Fibroblast of pulmonary artery (primary cell): ENCODE results near the gene CASZ1.

Source experiments
- DNase-seq: peaks from one replicate; pipeline ENCODE4 v3.0.0-alpha.2; 2010; ENCODE audit warnings: low read depth
- H3K4me3 ChIP-seq: replicated peaks from 2 replicates; pipeline ENCODE4 v1.5.1; 2011; ENCODE audit warnings: low read depth, mild to moderate bottlenecking, control low read depth, low read length, moderate library complexity
- TF ChIP-seq, protein P1 (sequence below): IDR thresholded peaks from 2 replicates; pipeline ENCODE4 v1.5.1; 2011; ENCODE audit warnings: mild to moderate bottlenecking, control low read depth, low read length, inconsistent platforms; ENCODE audit errors: missing control alignments

Gene CASZ1

DNA sequence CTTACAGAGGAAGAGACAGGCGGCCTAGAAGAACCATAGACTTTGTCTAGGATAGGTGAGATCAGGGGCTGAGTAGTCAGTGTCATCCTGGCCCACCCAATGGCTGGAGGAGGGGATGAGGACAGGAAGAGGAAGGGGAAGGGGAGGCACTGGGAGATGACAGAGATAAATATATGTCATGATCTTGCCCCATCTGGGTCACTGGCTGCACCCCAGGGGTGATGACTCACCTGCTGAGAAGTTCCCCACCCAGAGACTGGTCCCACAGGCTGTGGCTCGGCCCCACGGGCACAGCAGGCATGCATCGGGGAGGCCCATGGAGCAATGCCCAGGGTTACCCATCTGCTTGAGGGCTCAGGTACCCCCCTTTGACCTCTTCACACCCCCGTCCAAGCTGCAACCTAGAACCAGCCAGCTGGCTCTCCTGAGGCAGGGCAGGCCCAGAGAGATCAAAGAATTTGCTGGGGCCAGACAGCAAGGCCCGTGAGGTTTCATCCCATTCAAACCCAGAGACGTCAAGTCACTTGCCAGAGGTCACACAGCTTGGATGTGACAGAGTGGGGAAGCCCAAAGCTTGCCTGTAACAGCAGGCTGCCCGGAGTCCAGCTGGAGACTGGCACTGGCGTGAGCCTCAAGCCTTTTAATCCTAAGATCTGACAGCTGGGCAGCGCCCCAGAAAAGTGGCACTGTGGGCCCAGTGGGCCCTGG is 34.7 kb upstream of the CASZ1 start:
- DNase-seq, result no peak
- no peak overlapping the region for H3K4me3 ChIP-seq
- TF ChIP-seq, protein P1, sequence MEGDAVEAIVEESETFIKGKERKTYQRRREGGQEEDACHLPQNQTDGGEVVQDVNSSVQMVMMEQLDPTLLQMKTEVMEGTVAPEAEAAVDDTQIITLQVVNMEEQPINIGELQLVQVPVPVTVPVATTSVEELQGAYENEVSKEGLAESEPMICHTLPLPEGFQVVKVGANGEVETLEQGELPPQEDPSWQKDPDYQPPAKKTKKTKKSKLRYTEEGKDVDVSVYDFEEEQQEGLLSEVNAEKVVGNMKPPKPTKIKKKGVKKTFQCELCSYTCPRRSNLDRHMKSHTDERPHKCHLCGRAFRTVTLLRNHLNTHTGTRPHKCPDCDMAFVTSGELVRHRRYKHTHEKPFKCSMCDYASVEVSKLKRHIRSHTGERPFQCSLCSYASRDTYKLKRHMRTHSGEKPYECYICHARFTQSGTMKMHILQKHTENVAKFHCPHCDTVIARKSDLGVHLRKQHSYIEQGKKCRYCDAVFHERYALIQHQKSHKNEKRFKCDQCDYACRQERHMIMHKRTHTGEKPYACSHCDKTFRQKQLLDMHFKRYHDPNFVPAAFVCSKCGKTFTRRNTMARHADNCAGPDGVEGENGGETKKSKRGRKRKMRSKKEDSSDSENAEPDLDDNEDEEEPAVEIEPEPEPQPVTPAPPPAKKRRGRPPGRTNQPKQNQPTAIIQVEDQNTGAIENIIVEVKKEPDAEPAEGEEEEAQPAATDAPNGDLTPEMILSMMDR, result no peak

DNA sequence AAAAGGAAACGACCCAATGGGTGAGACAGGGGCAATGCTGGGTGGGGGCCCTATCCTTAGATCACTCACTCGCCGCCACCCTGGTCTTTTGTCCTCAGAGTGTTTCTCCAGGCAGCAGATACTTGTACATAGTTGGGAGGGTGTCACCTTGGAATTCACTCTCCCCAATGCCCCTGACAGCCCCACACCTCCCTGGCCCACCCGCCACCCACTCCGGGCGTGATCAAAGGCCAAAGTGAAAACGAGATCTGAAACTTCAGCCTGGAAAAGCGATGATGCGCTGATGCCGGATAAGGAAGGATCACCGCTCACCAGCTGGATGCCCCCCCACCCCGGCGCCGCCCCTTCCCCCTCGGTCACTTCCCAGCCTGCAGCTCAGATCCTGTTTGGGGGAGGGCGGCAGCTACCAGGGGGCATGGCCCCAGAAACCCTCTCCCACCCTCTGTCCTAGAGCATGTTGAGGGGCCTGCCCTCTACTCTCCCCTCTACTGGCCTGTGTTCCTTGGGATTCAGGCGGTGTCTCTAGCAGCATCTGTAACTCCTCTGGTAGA is 33.6 kb upstream of the CASZ1 start:
- H3K4me3 ChIP-seq, result no peak overlapping the region
- no peak for DNase-seq
- TF ChIP-seq, protein P1, result no peak

DNA sequence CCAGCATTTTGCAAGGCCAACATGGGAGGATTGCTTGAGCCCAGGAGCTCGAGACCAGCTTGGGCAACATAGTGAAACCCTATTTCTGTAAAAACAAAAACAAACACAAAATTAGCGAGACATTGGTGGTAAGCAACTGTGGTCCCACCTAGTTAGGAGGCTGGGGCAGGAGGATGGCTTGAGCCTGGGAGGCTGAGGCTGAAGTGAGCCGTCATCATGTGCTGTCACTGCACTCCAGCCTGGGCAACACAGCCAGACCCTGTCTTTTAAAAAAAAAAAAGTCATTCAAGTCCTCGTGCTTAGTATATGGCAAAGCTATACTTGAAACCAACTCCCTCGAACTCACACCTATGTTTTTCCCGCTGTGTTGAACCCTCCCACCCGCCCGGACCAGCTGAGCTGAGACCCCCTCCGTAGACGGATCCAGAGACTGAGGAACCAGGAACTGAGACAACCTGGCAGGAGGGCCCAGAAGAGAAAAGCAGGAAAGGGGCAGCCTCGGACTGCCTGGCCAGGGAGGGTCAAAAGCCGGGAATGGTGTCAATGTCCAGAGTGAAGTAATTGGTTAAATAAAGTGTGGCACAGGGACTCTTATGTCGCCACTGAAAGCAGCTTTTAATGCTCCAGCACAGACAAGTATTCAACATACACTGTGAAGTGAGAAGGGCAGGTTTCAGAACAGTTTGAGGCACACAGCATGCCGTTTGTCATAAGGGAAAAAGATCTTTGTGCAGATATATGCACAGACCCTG is 32.8 kb upstream of the CASZ1 start:
- TF ChIP-seq, protein P1, result no peak
- no peak overlapping the region for H3K4me3 ChIP-seq

DNA sequence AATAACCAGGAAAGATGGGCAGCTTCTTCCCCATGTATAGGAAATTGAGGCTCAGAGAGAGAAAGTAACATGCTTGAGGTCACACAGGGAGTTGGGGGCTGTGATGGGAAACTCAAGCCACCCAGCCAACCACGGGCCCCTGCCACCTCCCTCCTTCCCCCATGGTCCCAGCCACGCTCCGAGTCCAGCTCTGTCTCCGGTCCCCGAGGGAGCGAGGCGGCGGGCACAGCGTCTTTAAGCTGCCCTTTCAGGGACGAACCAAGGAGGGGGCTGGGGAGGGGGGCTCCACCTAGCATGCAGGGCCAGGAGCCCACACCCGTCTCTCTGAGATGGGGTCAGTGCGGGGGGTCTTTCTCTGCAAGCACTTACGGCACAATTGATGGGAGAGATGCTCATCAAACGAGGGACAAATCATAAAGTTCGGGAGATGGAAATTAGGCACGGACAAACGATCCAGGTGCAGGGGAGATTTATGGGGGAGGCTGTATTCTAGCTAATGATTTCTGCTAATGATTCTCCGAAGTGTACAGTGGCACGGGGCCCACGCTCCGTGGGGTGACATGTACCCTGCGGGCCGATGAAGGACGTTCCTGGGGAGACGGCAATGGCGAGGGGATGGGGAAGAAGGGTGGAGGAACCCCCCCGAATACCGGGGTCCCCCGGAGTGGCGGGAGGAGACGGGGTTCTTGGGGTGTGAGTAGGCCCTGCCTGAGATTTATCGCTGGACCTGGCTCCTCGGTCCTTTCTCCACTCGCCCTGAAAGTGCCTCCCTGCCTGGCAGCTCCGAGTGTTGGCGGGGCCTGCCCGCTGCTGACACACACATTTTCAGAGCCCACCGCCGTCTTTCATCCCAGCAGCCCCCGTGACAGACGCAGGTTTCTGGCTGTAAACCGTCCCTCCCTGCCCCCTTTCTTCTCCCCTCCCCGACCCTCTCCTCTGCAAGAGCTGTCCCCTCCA is 31.2 kb upstream of the CASZ1 start:
- no peak for DNase-seq
- H3K4me3 ChIP-seq, result no peak overlapping the region

More for the DNA sequence above, 32.8 kb upstream of the CASZ1 start:
- no peak for DNase-seq

DNA sequence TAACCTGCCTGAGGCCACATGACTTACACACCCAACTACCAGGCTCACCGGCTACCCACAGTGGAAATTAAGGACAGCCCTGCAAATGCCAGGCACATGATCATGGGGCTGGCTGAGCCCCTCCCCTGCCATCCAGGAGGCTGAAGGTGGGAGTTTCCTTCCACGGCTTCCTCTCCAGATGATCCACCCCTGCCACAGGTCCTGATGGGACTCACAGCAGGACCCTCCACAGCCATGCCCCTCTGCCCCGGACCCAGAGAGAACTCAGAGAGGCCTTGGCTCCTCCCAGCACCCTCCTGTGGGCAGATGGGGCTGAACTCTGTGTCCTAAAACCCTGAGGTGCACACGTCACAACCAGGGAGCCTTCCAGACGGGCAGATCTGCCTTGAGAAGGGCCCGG is 29.1 kb upstream of the CASZ1 start:
- TF ChIP-seq, protein P1, result no peak
- H3K4me3 ChIP-seq, result no peak overlapping the region
- DNase-seq, result no peak

More for the DNA sequence above, 31.2 kb upstream of the CASZ1 start:
- TF ChIP-seq, protein P1, result no peak

DNA sequence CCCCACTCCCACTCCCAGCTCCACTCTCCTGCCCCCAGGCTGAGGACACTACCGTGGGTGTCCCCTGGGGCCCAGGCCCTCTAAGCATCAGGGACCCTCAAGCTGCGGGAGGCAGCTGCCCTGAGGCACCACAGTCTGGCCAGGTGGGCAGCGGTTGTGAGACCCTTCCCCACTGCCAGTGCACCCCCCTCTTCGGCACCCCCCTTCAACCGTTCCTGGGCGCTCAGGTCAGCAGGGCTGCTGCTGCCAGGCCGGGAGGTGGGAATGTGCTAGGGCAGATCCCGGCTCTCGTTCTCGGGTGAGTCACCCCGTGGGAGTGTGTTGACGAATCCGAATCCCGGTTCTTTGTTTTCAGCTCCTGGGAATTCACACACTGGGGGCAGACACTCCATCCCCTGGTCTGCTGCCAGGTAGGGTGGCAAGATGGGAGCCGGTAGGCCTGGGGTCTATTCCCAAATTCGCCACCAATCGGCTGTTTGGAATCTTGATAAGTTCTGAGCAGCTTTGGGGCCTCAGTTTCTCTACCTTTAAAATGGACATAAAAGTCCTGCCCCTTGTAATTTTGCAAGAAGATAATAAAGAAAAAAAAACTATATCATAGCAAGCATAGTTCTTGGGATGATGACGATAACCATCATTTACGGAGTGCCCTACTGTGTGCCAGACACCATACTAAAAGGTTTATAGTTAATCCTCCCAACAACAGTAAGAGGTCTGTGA is 28.5 kb upstream of the CASZ1 start:
- DNase-seq, result peak; percentile 79
- no peak overlapping the region for H3K4me3 ChIP-seq
- TF ChIP-seq, protein P1, result no peak
